MCF 10A (cell line): ENCODE measurements around the gene MAP3K3. TPM values are rescaled to one million over a fixed set of nuclear protein-coding genes. Genes with fewer than 3 reads are reported as not detected.

Experiments
- BruUV-seq: library from RNA; stranded (reverse); fragments of 400-500 nt; replicated peaks from 2 replicates; lab custom pipeline; 2021; lab: Mats Ljungman, UMichigan
- CTCF ChIA-PET: fragments of 300-600 bp; sonication (Branson Sonifier 250); formaldehyde crosslinking; extraction: SDS; loops from one replicate; lab custom pipeline; 2021; ENCODE audit warnings: antibody characterized with exemption, inconsistent platforms; lab: Yijun Ruan, JAX
- POLR2A ChIA-PET: fragments of 300-600, 350-650 bp; sonication (Branson Sonifier 250); formaldehyde crosslinking; extraction: SDS; loops from one replicate; lab custom pipeline; 2020; ENCODE audit warnings: antibody characterized with exemption, inconsistent platforms; lab: Yijun Ruan, JAX
- DNase-seq: peaks from one replicate; pipeline ENCODE4 v3.0.0-alpha.2; 2018; ENCODE audit not compliant: unreplicated experiment
- H3K27ac Mint-ChIP-seq: one replicate; pipeline ENCODE4 v1.8.0; 2022; ENCODE audit warnings: mild to moderate bottlenecking, low read depth, mixed read lengths; ENCODE audit not compliant: unreplicated experiment
- H3K27me3 Mint-ChIP-seq: one replicate; pipeline ENCODE4 v1.8.0; 2022; ENCODE audit warnings: mixed read lengths; ENCODE audit not compliant: insufficient read depth, unreplicated experiment
- H3K36me3 Mint-ChIP-seq: one replicate; pipeline ENCODE4 v1.8.0; 2022; ENCODE audit warnings: mild to moderate bottlenecking, moderate library complexity, mixed read lengths; ENCODE audit not compliant: insufficient read depth, unreplicated experiment
- H3K4me1 Mint-ChIP-seq: one replicate; pipeline ENCODE4 v1.8.0; 2022; ENCODE audit warnings: mixed read lengths; ENCODE audit not compliant: insufficient read depth, unreplicated experiment
- H3K4me3 Mint-ChIP-seq: one replicate; pipeline ENCODE4 v1.8.0; 2022; ENCODE audit warnings: mild to moderate bottlenecking, moderate library complexity, mixed read lengths; ENCODE audit not compliant: unreplicated experiment
- H3K9me3 Mint-ChIP-seq: one replicate; pipeline ENCODE4 v1.8.0; 2022; ENCODE audit warnings: mixed read lengths; ENCODE audit not compliant: unreplicated experiment
- intact Hi-C: fragments of 100-400 bp; cut with micrococcal nuclease; formaldehyde crosslinking; loops from 2 replicates; pipeline ENCODE4 v1.14.1; 2022
- total RNA-seq: library from RNA; stranded (reverse); gene quantifications from 2 replicates; pipeline ENCODE4 v1.2.3, GENCODE V29; 2022
- TF ChIP-seq, protein P1 (sequence below): fragments of 200-600 bp; IDR thresholded peaks from one replicate; pipeline ENCODE4 v1.8.0; 2022; ENCODE audit warnings: antibody characterized with exemption, mild to moderate bottlenecking; ENCODE audit not compliant: unreplicated experiment

The MAP3K3 gene
- total RNA-seq, 1 experiment from 2014 or later, result 12.8 TPM

DNA sequence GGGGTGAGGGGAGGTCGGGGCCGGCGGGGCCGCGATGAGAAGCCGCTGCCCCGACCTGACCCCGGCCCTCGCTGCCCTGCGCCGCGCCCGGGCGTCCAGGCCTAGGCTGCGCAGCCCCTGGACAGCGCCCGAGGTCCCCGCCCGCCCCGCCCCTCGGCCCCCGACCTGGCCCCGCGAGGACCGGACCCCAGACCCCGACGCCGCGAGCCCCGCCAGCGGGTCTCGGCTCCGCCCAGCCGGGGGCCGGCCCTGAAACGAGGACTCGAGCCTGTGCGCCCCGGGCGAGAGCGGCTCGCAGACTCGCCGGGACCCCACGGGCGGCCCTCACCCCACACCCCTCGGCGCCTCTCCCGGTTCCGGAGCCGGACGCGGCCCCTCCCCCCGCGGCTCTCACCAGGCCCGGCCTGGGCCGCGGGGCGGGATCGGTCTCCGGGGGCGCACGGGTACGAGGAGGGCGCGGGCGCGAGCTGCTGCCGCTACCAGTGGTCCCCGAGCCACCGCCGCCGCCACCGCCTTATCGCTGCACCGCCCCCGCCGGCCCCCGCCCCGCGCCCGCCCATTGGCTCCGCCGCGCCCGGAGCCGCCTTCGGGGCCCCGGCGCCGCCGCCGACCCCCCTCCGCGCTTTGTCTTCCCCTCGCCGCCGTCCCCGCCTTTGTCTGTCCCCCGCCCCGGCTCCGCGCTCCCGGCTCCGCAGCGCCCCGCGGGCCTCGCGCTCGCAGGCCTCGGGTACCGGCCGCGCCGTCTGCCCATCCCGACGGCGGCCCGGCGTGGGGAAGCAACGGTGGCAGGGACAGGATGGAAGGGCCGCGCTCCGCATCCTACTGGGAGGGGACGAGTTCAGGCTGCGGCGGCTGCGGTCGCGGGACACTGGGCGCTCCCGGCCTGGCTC lies 77.7 kb downstream of the MAP3K3 start, which contains the start of gene LIMD2:
TSS of gene LIMD2 (minus strand) at position 488 of the 890 bp plus-strand sequence. CDS start 827 bp downstream, outside the sequence.
- intact Hi-C loops, result no loop called here
- CTCF ChIA-PET, result no interaction called here
- H3K36me3 Mint-ChIP-seq, result peaks cover 31% of the 10 kb centered on the region
- no peaks in the 10 kb centered on the region for H3K4me1 Mint-ChIP-seq
- TF ChIP-seq, protein P1, sequence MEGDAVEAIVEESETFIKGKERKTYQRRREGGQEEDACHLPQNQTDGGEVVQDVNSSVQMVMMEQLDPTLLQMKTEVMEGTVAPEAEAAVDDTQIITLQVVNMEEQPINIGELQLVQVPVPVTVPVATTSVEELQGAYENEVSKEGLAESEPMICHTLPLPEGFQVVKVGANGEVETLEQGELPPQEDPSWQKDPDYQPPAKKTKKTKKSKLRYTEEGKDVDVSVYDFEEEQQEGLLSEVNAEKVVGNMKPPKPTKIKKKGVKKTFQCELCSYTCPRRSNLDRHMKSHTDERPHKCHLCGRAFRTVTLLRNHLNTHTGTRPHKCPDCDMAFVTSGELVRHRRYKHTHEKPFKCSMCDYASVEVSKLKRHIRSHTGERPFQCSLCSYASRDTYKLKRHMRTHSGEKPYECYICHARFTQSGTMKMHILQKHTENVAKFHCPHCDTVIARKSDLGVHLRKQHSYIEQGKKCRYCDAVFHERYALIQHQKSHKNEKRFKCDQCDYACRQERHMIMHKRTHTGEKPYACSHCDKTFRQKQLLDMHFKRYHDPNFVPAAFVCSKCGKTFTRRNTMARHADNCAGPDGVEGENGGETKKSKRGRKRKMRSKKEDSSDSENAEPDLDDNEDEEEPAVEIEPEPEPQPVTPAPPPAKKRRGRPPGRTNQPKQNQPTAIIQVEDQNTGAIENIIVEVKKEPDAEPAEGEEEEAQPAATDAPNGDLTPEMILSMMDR, result no peak
- H3K27ac Mint-ChIP-seq, result no peak within 1 kb of the TSS
- BruUV-seq, result no TSS peak
- H3K9me3 Mint-ChIP-seq, result no peaks in the 10 kb centered on the region
- POLR2A ChIA-PET, result no interaction called here
- DNase-seq, result no peak
- no peaks in the 10 kb centered on the region for H3K27me3 Mint-ChIP-seq
- H3K4me3 Mint-ChIP-seq, result peak within 1 kb of the TSS; percentile 40

DNA sequence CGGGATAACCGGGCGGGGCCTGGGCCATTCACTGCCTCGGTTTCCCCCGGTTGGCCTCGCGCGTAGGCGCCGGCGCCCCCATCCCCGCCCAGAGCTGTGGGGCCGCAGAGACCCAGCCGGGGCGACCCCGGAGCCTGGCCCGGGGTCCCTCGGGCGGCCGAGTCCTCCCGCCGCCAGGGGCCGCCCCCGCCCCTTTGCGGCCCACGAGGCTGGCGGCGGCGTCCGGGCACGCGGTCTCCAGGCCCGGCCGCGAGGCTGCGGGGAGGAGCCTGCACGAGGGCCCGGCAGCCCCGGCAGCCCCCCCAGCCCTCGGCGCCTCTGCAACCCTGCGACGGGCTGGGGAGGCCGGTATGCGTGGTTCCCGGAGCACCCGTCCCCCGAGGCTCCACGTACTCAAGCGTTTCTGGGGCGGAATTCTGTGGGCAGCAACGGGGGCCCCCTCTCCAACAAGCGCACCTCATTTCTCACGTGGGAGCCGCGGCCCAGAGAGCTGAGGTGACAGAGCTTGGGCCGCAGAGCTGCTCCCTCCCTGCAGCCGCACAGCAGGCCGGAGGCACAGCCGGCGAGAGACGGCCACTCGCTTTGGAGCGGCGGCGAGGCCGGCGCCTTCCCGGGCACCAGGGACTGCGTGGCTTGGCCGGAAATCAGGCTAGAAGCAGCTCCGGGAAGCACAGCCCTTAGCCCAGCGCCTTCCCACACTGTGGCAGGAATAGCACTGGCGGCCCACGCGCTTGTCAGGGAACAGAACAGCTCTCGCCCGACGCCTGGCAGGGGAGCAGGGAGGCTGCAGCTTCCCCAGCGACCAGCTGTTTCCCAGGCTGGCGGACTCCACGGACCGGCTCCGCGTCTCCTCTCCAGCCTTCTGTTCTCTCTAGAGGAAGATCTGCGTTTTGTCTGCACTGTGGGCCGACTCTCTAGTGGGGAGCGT lies 78.6 kb downstream of the MAP3K3 start:
- Mint-ChIP-seq H3K27ac (no peak overlapping the region), H3K4me3 (no peak overlapping the region), H3K36me3 (peaks cover 37% of the 10 kb centered on the region), H3K9me3 (no peaks in the 10 kb centered on the region), H3K27me3 (no peaks in the 10 kb centered on the region), H3K4me1 (no peaks in the 10 kb centered on the region)
- ChIA-PET CTCF (no interaction called here), POLR2A (no interaction called here)
- intact Hi-C loops, result no loop called here
- no TSS peak for BruUV-seq
- TF ChIP-seq, protein P1, result no peak
- DNase-seq, result no peak

DNA sequence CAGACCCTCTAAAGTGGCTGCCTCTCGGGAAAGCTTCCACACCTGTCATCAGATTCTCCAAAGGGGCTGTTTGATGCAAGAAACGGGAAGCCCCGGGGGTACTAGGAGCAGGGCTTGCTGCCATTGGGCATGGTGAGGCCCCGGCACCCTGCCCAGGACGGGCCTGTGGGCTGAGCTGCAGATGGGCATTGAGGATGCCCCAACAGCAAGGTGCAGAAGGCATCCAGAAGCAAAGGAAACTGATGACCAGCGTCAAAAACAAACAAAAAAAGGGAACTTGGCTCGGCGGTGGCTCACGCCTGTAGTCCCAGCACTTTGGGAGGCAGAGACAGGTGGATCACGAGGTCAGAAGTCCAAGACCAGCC lies 79.2 kb downstream of the MAP3K3 start:
- DNase-seq, result no peak
- H3K4me1 Mint-ChIP-seq, result no peaks in the 10 kb centered on the region
- no peak overlapping the region for H3K4me3 Mint-ChIP-seq
- no peaks in the 10 kb centered on the region for H3K9me3 Mint-ChIP-seq
- CTCF ChIA-PET, result no interaction called here
- intact Hi-C loops, result no loop called here
- TF ChIP-seq, protein P1, result no peak
- H3K27ac Mint-ChIP-seq, result no peak overlapping the region
- H3K27me3 Mint-ChIP-seq, result no peaks in the 10 kb centered on the region
- POLR2A ChIA-PET, result no interaction called here
- BruUV-seq, result no TSS peak
- peaks cover 37% of the 10 kb centered on the region for H3K36me3 Mint-ChIP-seq
